ENCODE measurements around the gene CERS4. TPM values are rescaled to one million over a fixed set of nuclear protein-coding genes. Genes with fewer than 3 reads are reported as not detected.

The CERS4 gene
- polyA plus RNA-seq, 1 of the 3 experiments (the other 2 are of a cell fraction): 36.5 TPM

DNA sequence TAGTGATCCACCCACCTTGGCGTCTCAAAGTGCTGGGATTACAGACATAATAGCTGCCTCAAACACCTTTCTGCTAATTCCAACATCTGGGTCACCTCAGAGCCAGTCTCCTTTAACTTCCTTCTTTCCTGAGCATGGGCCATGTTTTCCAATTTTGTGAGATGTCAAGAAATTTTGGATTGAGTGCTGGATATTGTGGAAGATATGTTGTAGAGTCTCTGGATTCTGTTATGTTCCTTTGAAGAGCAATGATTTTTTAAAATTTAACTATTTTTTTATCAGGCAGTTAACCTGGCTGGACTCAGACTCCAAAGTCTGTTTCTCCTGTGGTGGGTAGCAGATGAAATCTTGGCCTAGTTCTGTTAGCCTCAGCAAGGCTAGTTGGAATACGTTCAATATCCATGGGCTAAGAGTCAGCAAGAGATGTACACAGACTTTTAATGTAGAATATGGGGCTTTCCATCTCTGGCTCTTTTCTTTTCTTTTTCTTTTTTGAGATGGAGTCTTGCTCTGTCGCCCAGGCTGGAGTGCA is 22.0 kb downstream of the CERS4 start:
- WGBS (ENCODE audit: low lambda C conversion rate): 91% methylated on average over 2 of the region's 3 CpGs
- no peaks in the 10 kb centered on the region for H3K9me2 ChIP-seq

GRCh38 chr19:8233370-8233769 is 24.2 kb downstream of the CERS4 start:
- Histone ChIP-seq H3K4me2 (no peak overlapping the region), H3K9ac (no peak overlapping the region), H3K27me3 (ENCODE audit: insufficient read depth) (no peaks in the 10 kb centered on the region), H3K4me3 (ENCODE audit: low read depth in 2 of 2, low read length in 1 of 2) (no peak overlapping the region), H4K20me1 (ENCODE audit: insufficient read depth) (no peaks in the 10 kb centered on the region), H3K27ac (ENCODE audit: low read depth in 2 of 2, low read length in 1 of 2) (no peak overlapping the region), H3K79me2 (ENCODE audit: insufficient read depth) (no peaks in the 10 kb centered on the region), H3K9me2 (no peaks in the 10 kb centered on the region), H3F3A (replicated peaks; ENCODE audit: insufficient read depth) (no peaks in the 10 kb centered on the region), H3K36me3 (replicated peaks in 1 of 2; ENCODE audit: control insufficient read depth in 1 of 2, insufficient read depth in 2 of 2, low read length in 1 of 2) (peaks cover 0 to 4% of the 10 kb centered on the region in 2 experiments), H2AFZ (ENCODE audit: low read depth) (no peak overlapping the region), H3K9me3 (no peaks in the 10 kb centered on the region; the same call in 1 of the 2 replicates), H3K4me1 (ENCODE audit: control insufficient read depth in 1 of 2, insufficient read depth in 2 of 2, low read depth in 1 of 2, low read length in 1 of 2) (peaks cover 0 to 3% of the 10 kb centered on the region in 2 experiments; a peak in 1 of 4 replicates)
- TF ChIP-seq CHD2 (IDR thresholded peaks at IDR 0.05; ENCODE audit: low read length, partially characterized antibody): no peak
- ChIA-PET CTCF (no interaction called here), POLR2A (interaction anchor here (0.8 kb wide), 1 partner anchor 24 kb away, joined by 3 read pairs; the partner anchor contains the start of gene CERS4)
- DNase-seq: no peak
- WGBS (ENCODE audit: low lambda C conversion rate): 64% methylated on average over 6 of the region's 7 CpGs

More for the DNA sequence above, 22.0 kb downstream of the CERS4 start:
- no peak overlapping the region for H3K4me3 ChIP-seq (ENCODE audit: low read depth in 2 of 2, low read length in 1 of 2)
- POLR2A ChIA-PET: no interaction called here
- H2AFZ ChIP-seq (ENCODE audit: low read depth): no peak overlapping the region
- no peaks in the 10 kb centered on the region for H4K20me1 ChIP-seq (ENCODE audit: insufficient read depth)
- no peak overlapping the region for H3K27ac ChIP-seq (ENCODE audit: low read depth in 2 of 2, low read length in 1 of 2)
- DNase-seq: no peak
- CTCF ChIA-PET: no interaction called here
- no peaks in the 10 kb centered on the region for H3F3A ChIP-seq (replicated peaks; ENCODE audit: insufficient read depth)
- no peak overlapping the region for H3K4me2 ChIP-seq
- no peaks in the 10 kb centered on the region for H3K79me2 ChIP-seq (ENCODE audit: insufficient read depth)
- H3K9ac ChIP-seq: no peak overlapping the region
- no peaks in the 10 kb centered on the region; the same call in 1 of the 2 replicates for H3K9me3 ChIP-seq
- H3K27me3 ChIP-seq (ENCODE audit: insufficient read depth): no peaks in the 10 kb centered on the region
- TF ChIP-seq, protein P1, sequence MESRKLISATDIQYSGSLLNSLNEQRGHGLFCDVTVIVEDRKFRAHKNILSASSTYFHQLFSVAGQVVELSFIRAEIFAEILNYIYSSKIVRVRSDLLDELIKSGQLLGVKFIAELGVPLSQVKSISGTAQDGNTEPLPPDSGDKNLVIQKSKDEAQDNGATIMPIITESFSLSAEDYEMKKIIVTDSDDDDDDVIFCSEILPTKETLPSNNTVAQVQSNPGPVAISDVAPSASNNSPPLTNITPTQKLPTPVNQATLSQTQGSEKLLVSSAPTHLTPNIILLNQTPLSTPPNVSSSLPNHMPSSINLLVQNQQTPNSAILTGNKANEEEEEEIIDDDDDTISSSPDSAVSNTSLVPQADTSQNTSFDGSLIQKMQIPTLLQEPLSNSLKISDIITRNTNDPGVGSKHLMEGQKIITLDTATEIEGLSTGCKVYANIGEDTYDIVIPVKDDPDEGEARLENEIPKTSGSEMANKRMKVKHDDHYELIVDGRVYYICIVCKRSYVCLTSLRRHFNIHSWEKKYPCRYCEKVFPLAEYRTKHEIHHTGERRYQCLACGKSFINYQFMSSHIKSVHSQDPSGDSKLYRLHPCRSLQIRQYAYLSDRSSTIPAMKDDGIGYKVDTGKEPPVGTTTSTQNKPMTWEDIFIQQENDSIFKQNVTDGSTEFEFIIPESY (IDR thresholded peaks at IDR 0.05; ENCODE audit: borderline replicate concordance, low read depth): no peak
- TF ChIP-seq SMC3 (IDR thresholded peaks at IDR 0.05; ENCODE audit: low read depth, low read length) (no peak), YY1 (IDR thresholded peaks at IDR 0.05; ENCODE audit: low read depth) (no peak)
- peaks cover 0 to 4% of the 10 kb centered on the region in 2 experiments for H3K36me3 ChIP-seq (replicated peaks in 1 of 2; ENCODE audit: control insufficient read depth in 1 of 2, insufficient read depth in 2 of 2, low read length in 1 of 2)
- no peaks in the 10 kb centered on the region for H3K4me1 ChIP-seq (ENCODE audit: control insufficient read depth in 1 of 2, insufficient read depth in 2 of 2, low read depth in 1 of 2, low read length in 1 of 2)

- H3K27me3 ChIP-seq (ENCODE audit: insufficient read depth): no peaks in the 10 kb centered on the region
- no peak overlapping the region for H3K9ac ChIP-seq
- no peak overlapping the region for H2AFZ ChIP-seq (ENCODE audit: low read depth)
- H4K20me1 ChIP-seq (ENCODE audit: insufficient read depth): no peaks in the 10 kb centered on the region
- no peaks in the 10 kb centered on the region for H3K9me3 ChIP-seq
- no peak for DNase-seq
- ChIA-PET CTCF (interaction anchor here (1.5 kb wide), 1 partner anchor 78 kb away, joined by 4 read pairs; no protein-coding TSS in a partner anchor), POLR2A (no interaction called here)
- H3K27ac ChIP-seq (ENCODE audit: low read depth in 2 of 2, low read length in 1 of 2): no peak overlapping the region
- no peak overlapping the region for H3K4me2 ChIP-seq
- H3K79me2 ChIP-seq (ENCODE audit: insufficient read depth): no peaks in the 10 kb centered on the region
- WGBS (ENCODE audit: low lambda C conversion rate): 75% methylated on average over 6 of the region's 6 CpGs
- TF ChIP-seq YY1 (IDR thresholded peaks at IDR 0.05; ENCODE audit: low read depth) (no peak), ELF1 (IDR thresholded peaks at IDR 0.05) (no peak), MXI1 (IDR thresholded peaks at IDR 0.05; ENCODE audit: low read depth, low read length) (no peak), NFIC (IDR thresholded peaks at IDR 0.05; ENCODE audit: borderline replicate concordance) (no peak), TAF1 (IDR thresholded peaks at IDR 0.05; ENCODE audit: borderline replicate concordance, low read depth, low read length) (no peak), RXRA (IDR thresholded peaks at IDR 0.05; ENCODE audit: borderline replicate concordance, low read depth) (no peak), SMC3 (IDR thresholded peaks at IDR 0.05; ENCODE audit: low read depth, low read length) (no peak), MEF2A (IDR thresholded peaks at IDR 0.05; ENCODE audit: borderline replicate concordance, low read depth) (no peak)
- H3K4me1 ChIP-seq (ENCODE audit: control insufficient read depth in 1 of 2, insufficient read depth in 2 of 2, low read depth in 1 of 2, low read length in 1 of 2): peaks cover 4 to 18% of the 10 kb centered on the region in 2 experiments; a peak in 2 of 4 replicates
- no peaks in the 10 kb centered on the region for H3F3A ChIP-seq (replicated peaks; ENCODE audit: insufficient read depth)
- H3K9me2 ChIP-seq: no peaks in the 10 kb centered on the region
- H3K4me3 ChIP-seq (ENCODE audit: low read depth in 2 of 2, low read length in 1 of 2): no peak overlapping the region
- no peaks in the 10 kb centered on the region for H3K36me3 ChIP-seq (replicated peaks in 1 of 2; ENCODE audit: control insufficient read depth in 1 of 2, insufficient read depth in 2 of 2, low read length in 1 of 2)
Observed at GRCh38 chr19:8237026-8237425, 27.9 kb downstream of the CERS4 start.
